Measurements from ENCODE around the gene PHF2.

PHF2 gene

GRCh38 chr9:93711002-93711401, 134.6 kb downstream of the PHF2 start:
- in situ Hi-C loops (cut with MboI; ENCODE audit: low pct_unique_long_range_greater_than_20kb, low sequenced_read_pairs, unreplicated experiment), result no loop called here
- no peak for TF ChIP-seq CTCF (IDR thresholded peaks at IDR 0.05; ENCODE audit: extremely low read depth, insufficient read depth, missing control alignments)
- no peak for DNase-seq (ENCODE audit: low spot score)

GRCh38 chr9:93712896-93713295, 136.5 kb downstream of the PHF2 start:
- in situ Hi-C loops (cut with MboI; ENCODE audit: low pct_unique_long_range_greater_than_20kb, low sequenced_read_pairs, unreplicated experiment), result no loop called here
- DNase-seq (ENCODE audit: low spot score), result no peak
- TF ChIP-seq CTCF (IDR thresholded peaks at IDR 0.05; ENCODE audit: extremely low read depth, insufficient read depth, missing control alignments), result no peak

DNA sequence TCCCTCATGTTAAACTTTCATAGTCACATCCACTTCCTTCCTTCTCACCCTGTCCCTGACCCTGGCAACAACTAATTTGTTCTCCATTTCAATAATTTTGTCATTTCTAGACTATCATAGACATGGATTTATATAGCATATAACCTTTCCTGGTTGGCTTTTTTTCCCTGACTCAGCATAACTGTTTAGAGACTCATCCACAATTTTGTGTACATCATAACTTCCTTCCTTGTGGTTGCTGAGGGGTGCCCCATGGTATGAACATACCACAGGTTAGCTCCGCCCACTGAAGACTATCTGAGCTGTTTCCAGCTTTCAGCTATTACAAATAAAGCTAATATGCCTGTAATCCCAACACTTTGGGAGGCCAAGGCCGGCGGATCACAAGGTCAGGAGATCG, 137.3 kb downstream of the PHF2 start:
- DNase-seq (ENCODE audit: low spot score), result no peak
- no peak for TF ChIP-seq CTCF (IDR thresholded peaks at IDR 0.05; ENCODE audit: extremely low read depth, insufficient read depth, missing control alignments)
- in situ Hi-C loops (cut with MboI; ENCODE audit: low pct_unique_long_range_greater_than_20kb, low sequenced_read_pairs, unreplicated experiment), result no loop called here

DNA sequence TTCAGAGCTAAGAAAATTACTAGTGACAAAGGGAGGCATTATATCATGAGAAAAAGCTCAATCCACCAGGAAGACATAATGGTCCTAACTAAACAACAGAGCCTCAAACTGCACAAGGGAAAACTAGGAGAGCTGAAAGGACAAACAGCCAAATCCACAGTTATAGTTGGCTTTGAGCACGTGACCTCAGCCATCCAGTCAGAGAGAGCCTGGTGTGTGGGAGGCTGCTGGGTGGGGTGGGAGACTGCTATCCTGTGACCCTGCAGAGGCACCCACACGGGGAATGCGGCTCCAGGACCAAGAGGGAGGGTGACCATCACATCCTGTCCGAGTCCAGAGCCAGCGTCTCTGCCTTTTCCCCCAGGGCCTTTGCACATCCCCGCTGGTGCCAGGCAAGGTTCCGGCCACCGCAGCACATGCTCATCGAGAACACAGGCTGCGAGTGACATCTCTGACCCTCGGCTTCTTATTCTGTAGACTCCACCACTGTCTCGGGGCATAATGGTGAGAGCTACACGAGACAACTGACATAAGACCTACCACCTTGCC, 145.1 kb downstream of the PHF2 start:
- in situ Hi-C loops (cut with MboI; ENCODE audit: low pct_unique_long_range_greater_than_20kb, low sequenced_read_pairs, unreplicated experiment), result no loop called here
- no peak for TF ChIP-seq CTCF (IDR thresholded peaks at IDR 0.05; ENCODE audit: extremely low read depth, insufficient read depth, missing control alignments)
- DNase-seq (ENCODE audit: low spot score), result no peak

DNA sequence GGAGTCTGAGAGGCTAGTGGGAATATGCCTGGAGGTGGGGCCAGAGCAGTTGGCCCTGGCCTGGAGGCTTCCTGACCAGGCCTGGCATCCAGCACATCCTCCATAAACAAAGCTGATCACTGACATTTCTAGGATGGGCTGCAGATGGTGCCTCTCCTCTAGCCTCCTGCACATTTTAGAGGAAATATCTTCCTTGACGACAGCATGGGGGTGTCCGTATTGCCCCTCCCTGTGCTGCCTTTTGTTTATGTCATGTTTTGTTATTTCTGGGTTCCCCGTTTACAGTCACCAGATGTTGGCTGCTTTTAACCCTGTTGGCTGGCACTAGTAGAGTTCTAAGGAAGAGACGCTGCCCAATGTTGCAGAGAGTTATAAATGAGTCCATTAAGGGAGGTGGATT, 148.5 kb downstream of the PHF2 start:
- no peak for TF ChIP-seq CTCF (IDR thresholded peaks at IDR 0.05; ENCODE audit: extremely low read depth, insufficient read depth, missing control alignments)
- no peak for DNase-seq (ENCODE audit: low spot score)
- in situ Hi-C loops (cut with MboI; ENCODE audit: low pct_unique_long_range_greater_than_20kb, low sequenced_read_pairs, unreplicated experiment), result no loop called here

GRCh38 chr9:93725382-93725781, 149.0 kb downstream of the PHF2 start:
- peak; percentile 2 for DNase-seq (ENCODE audit: low spot score)
- TF ChIP-seq CTCF (IDR thresholded peaks at IDR 0.05; ENCODE audit: extremely low read depth, insufficient read depth, missing control alignments), result no peak
- in situ Hi-C loops (cut with MboI; ENCODE audit: low pct_unique_long_range_greater_than_20kb, low sequenced_read_pairs, unreplicated experiment), result no loop called here

DNA sequence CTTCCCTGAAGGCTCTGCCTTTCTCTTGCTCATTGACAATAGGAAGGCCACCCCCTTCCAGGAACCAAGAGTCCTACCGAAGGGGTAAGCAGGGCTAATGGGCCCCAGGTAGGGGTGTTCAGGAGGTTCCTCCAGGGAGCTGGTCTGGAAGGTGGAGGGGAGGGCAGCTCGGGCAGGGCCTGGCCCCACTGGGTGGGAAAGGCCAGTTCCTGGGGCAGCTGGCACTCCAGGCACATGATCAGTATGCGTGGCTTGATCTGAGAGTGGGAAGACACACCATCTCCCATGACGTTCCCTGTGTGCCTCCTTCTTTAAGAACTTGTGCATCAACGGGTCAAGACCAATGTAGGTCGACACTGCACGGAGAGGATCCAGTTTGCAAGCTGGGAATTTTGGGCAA, 149.8 kb downstream of the PHF2 start:
- no peak for TF ChIP-seq CTCF (IDR thresholded peaks at IDR 0.05; ENCODE audit: extremely low read depth, insufficient read depth, missing control alignments)
- no peak for DNase-seq (ENCODE audit: low spot score)
- in situ Hi-C loops (cut with MboI; ENCODE audit: low pct_unique_long_range_greater_than_20kb, low sequenced_read_pairs, unreplicated experiment), result no loop called here
